DOHH2 (cell line): ENCODE measurements around the gene TMTC2.

ENCODE experiments used
- CTCF ChIP-seq: fragments of 200-600 bp; sonication (generic); IDR thresholded peaks from one replicate; pipeline ENCODE4 v1.5.1; 2014; ENCODE audit warnings: antibody characterized with exemption, mild to moderate bottlenecking, low read depth, low read length; ENCODE audit not compliant: poor library complexity, severe bottlenecking
- EZH2phosphoT487 ChIP-seq: fragments of 200-600 bp; sonication (generic); IDR thresholded peaks from 2 replicates; pipeline ENCODE4 v1.6.1; 2017; ENCODE audit warnings: borderline replicate concordance, mild to moderate bottlenecking, antibody characterized with exemption, low read length, moderate library complexity, mixed read lengths

GRCh38 chr12:83142914-83143313 lies 456.2 kb downstream of the TMTC2 start:
- TF ChIP-seq CTCF (no peak), EZH2phosphoT487 (no peak)
